H1 (cell line): ENCODE data around the gene PDCD10. TPM values are rescaled to one million over a fixed set of nuclear protein-coding genes. Genes with fewer than 3 reads are reported as not detected.
A peak's percentile ranks its signal among the peaks of the same experiment; 100 is the strongest.

Experiments
- CTCF ChIA-PET: fragments of 300-600 bp; sonication (Branson Sonifier 250); formaldehyde crosslinking; loops from one replicate; lab custom pipeline; 2021; ENCODE audit not compliant: partially characterized antibody; lab: Charles Lee
- POLR2A ChIA-PET: fragments of 300-600 bp; sonication (Branson Sonifier 250); formaldehyde crosslinking; loops from one replicate; lab custom pipeline; 2021; ENCODE audit warnings: inconsistent platforms; ENCODE audit not compliant: partially characterized antibody; lab: Charles Lee
- DNase-seq, 2 experiments: peaks; one replicate each; pipeline versions ENCODE4 v3.0.0 to v3.0.0-alpha.2; 2010 to 2022; ENCODE audit warnings: low spot score in 2 of 2, low read depth in 1 of 2, mixed read lengths in 1 of 2
- FAIRE-seq: peaks from 2 replicates; lab custom pipeline; 2011; peaks lifted over from hg19 to GRCh38; lab: Jason Lieb, UNC
- H2AFZ ChIP-seq: 2 replicates; pipeline ENCODE4 v1.8.1; 2012; ENCODE audit warnings: low read length, inconsistent platforms
- H2AK5ac ChIP-seq: 2 replicates; pipeline ENCODE4 v1.6.1; 2013; ENCODE audit warnings: low read depth, low read length
- H2BK120ac ChIP-seq: replicated peaks from 2 replicates; pipeline ENCODE3; 2013; ENCODE audit warnings: low read depth, low read length, inconsistent platforms
- H2BK12ac ChIP-seq: 2 replicates; pipeline ENCODE4 v1.6.1; 2013; ENCODE audit warnings: low read depth, low read length
- H2BK15ac ChIP-seq: 2 replicates; pipeline ENCODE4 v1.6.1; 2013; ENCODE audit warnings: low read length
- H2BK20ac ChIP-seq: 2 replicates; pipeline ENCODE4 v1.6.1; 2013; ENCODE audit warnings: low read length
- H2BK5ac ChIP-seq: 2 replicates; pipeline ENCODE4 v1.6.1; 2013; ENCODE audit warnings: low read depth, low read length
- H3K14ac ChIP-seq: 2 replicates; pipeline ENCODE4 v1.6.1; 2013; ENCODE audit warnings: inconsistent platforms; ENCODE audit not compliant: insufficient read length
- H3K18ac ChIP-seq: 2 replicates; pipeline ENCODE4 v1.6.1; 2013; ENCODE audit warnings: low read length; ENCODE audit errors: extremely low read depth
- H3K23ac ChIP-seq: 2 replicates; pipeline ENCODE4 v1.6.1; 2013; ENCODE audit warnings: inconsistent platforms; ENCODE audit not compliant: insufficient read length
- H3K23me2 ChIP-seq: 2 replicates; pipeline ENCODE4 v1.6.1; 2013; ENCODE audit warnings: low read depth, low read length
- H3K27ac ChIP-seq: 2 replicates; pipeline ENCODE4 v1.6.1; 2011; ENCODE audit warnings: low read depth, low read length, inconsistent platforms
- H3K27me3 ChIP-seq, 4 experiments: replicated peaks in 1 of 4; 1 replicate in 1 of 4; 2 replicates in 3 of 4; pipeline versions ENCODE4 v1.6.1 to v1.8.1; 2011 to 2013; ENCODE audit warnings: low read length in 3 of 4, mild to moderate bottlenecking in 3 of 4, inconsistent platforms in 2 of 4, mixed read lengths in 2 of 4, moderate library complexity in 1 of 4; ENCODE audit not compliant: control insufficient read depth in 3 of 4, insufficient read depth in 3 of 4; ENCODE audit errors: extremely low read depth in 1 of 4
- H3K36me3 ChIP-seq, 4 experiments: 2 replicates each; pipeline versions ENCODE4 v1.6.1 to v1.8.1; 2011 to 2013; ENCODE audit warnings: mild to moderate bottlenecking in 4 of 4, low read length in 3 of 4, moderate library complexity in 2 of 4, control low read depth in 1 of 4, inconsistent platforms in 1 of 4; ENCODE audit not compliant: insufficient read depth in 4 of 4, control insufficient read depth in 2 of 4
- H3K4ac ChIP-seq: replicated peaks from 2 replicates; pipeline ENCODE3; 2013; ENCODE audit warnings: low read length, low read depth, mixed read lengths, inconsistent platforms; ENCODE audit not compliant: insufficient read length
- H3K4me1 ChIP-seq, 4 experiments: replicated peaks in 1 of 4; 1 replicate in 1 of 4; 2 replicates in 3 of 4; pipeline versions ENCODE4 v1.6.1 to v1.8.1; 2011 to 2013; ENCODE audit warnings: low read length in 3 of 4, inconsistent platforms in 2 of 4, mixed read lengths in 1 of 4; ENCODE audit not compliant: insufficient read depth in 4 of 4, control insufficient read depth in 3 of 4
- H3K4me2 ChIP-seq, 2 experiments: 2 replicates each; pipeline versions ENCODE4 v1.6.1 to v1.8.1; 2011 to 2013; ENCODE audit warnings: low read depth in 2 of 2, low read length in 2 of 2, control low read depth in 1 of 2, inconsistent platforms in 1 of 2, mild to moderate bottlenecking in 1 of 2; ENCODE audit not compliant: insufficient read depth in 1 of 2
- H3K4me3 ChIP-seq, 4 experiments: fragments of 200-600, 300-600 bp in 1 of 4; sonication (generic), shearing (Covaris generic), sonication (Bioruptor Twin) in 1 of 4; 2 replicates each; pipeline versions ENCODE4 v1.5.1 to v1.8.1; 2011 to 2016; ENCODE audit warnings: low read length in 4 of 4, low read depth in 3 of 4, control low read depth in 2 of 4, inconsistent platforms in 2 of 4, mild to moderate bottlenecking in 2 of 4, mixed read lengths in 1 of 4, moderate library complexity in 1 of 4; ENCODE audit not compliant: insufficient read depth in 2 of 4; ENCODE audit errors: extremely low read depth in 1 of 4
- H3K56ac ChIP-seq: replicated peaks from 2 replicates; pipeline ENCODE3; 2013; ENCODE audit warnings: low read depth, mild to moderate bottlenecking, mixed read lengths, low read length, inconsistent platforms; ENCODE audit not compliant: insufficient read length
- H3K79me1 ChIP-seq: 2 replicates; pipeline ENCODE4 v1.6.1; 2013; ENCODE audit warnings: low read depth, low read length, control low read depth
- H3K79me2 ChIP-seq, 2 experiments: 2 replicates each; pipeline versions ENCODE4 v1.6.1 to v1.8.1; 2012 to 2013; ENCODE audit warnings: low read length in 2 of 2, mild to moderate bottlenecking in 2 of 2, inconsistent platforms in 1 of 2; ENCODE audit not compliant: insufficient read depth in 2 of 2, control insufficient read depth in 1 of 2
- H3K9ac ChIP-seq, 4 experiments: replicated peaks in 1 of 4; 1 replicate in 1 of 4; 2 replicates in 3 of 4; pipeline versions ENCODE4 v1.6.1 to v1.8.1; 2011 to 2013; ENCODE audit warnings: low read depth in 3 of 4, low read length in 3 of 4, control low read depth in 2 of 4, mild to moderate bottlenecking in 2 of 4, moderate library complexity in 2 of 4, inconsistent platforms in 1 of 4; ENCODE audit errors: extremely low read depth in 1 of 4
- H3K9me3 ChIP-seq, 2 experiments: 2 replicates each; pipeline versions ENCODE4 v1.6.1 to v1.8.1; 2012 to 2013; ENCODE audit warnings: mild to moderate bottlenecking in 2 of 2, moderate library complexity in 2 of 2, control low read depth in 1 of 2, inconsistent platforms in 1 of 2, low read depth in 1 of 2, low read length in 1 of 2, mixed read lengths in 1 of 2; ENCODE audit not compliant: insufficient read depth in 2 of 2
- H4K20me1 ChIP-seq, 2 experiments: replicated peaks in 1 of 2; 2 replicates each; pipeline versions ENCODE3 to v1.8.1; 2011 to 2013; ENCODE audit warnings: inconsistent platforms in 2 of 2, low read length in 2 of 2, mild to moderate bottlenecking in 1 of 2; ENCODE audit not compliant: insufficient read depth in 2 of 2, control insufficient read depth in 1 of 2
- H4K5ac ChIP-seq: 2 replicates; pipeline ENCODE4 v1.6.1; 2013; ENCODE audit warnings: low read length, low read depth, mixed read lengths, inconsistent platforms; ENCODE audit not compliant: insufficient read length
- H4K8ac ChIP-seq: 2 replicates; pipeline ENCODE4 v1.8.0; 2013; ENCODE audit warnings: mild to moderate bottlenecking, moderate library complexity, low read length, inconsistent platforms; ENCODE audit not compliant: insufficient read depth; ENCODE audit errors: extremely low read depth
- H4K91ac ChIP-seq: replicated peaks from 2 replicates; pipeline ENCODE3; 2013; ENCODE audit warnings: low read length, mixed read lengths, inconsistent platforms; ENCODE audit not compliant: insufficient read length
- CEBPB ChIP-seq: IDR thresholded peaks from 2 replicates; pipeline ENCODE4 v1.6.1; 2012; ENCODE audit warnings: low read depth, low read length
- CREB1 ChIP-seq: IDR thresholded peaks from 2 replicates; pipeline ENCODE4 v1.6.1; 2012; ENCODE audit warnings: inconsistent platforms
- EP300 ChIP-seq, 2 experiments: IDR thresholded peaks; 1 replicate in 1 of 2; 2 replicates in 1 of 2; pipeline ENCODE4 v1.6.1; 2011 to 2012; ENCODE audit warnings: low read depth in 2 of 2, low read length in 2 of 2, mild to moderate bottlenecking in 2 of 2, borderline replicate concordance in 1 of 2, inconsistent platforms in 1 of 2, moderate library complexity in 1 of 2
- GABPA ChIP-seq: IDR thresholded peaks from 2 replicates; pipeline ENCODE4 v1.6.1; 2011; ENCODE audit warnings: mild to moderate bottlenecking, low read length, moderate library complexity, borderline replicate concordance; ENCODE audit not compliant: insufficient read depth
- JUND ChIP-seq: IDR thresholded peaks from 2 replicates; pipeline ENCODE4 v1.6.1; 2011; ENCODE audit warnings: mild to moderate bottlenecking, improper control_type of control experiment, low read length
- KDM4A ChIP-seq: IDR thresholded peaks from one replicate; pipeline ENCODE4 v1.7.1; 2012; ENCODE audit warnings: low read depth, mild to moderate bottlenecking, moderate library complexity, low read length, inconsistent platforms; ENCODE audit not compliant: severe bottlenecking
- MAFK ChIP-seq: IDR thresholded peaks from 2 replicates; pipeline ENCODE4 v1.6.1; 2012; ENCODE audit warnings: low read depth, mild to moderate bottlenecking, improper control_type of control experiment, low read length
- POU5F1 ChIP-seq: IDR thresholded peaks from 2 replicates; pipeline ENCODE4 v1.6.1; 2011; ENCODE audit warnings: low read depth, mild to moderate bottlenecking, low read length, moderate library complexity
- RAD21 ChIP-seq, 2 experiments: IDR thresholded peaks in 1 of 2; conservative IDR thresholded peaks in 1 of 2; 2 replicates each; pipeline ENCODE4 v1.6.1; 2011; ENCODE audit warnings: low read depth in 2 of 2, low read length in 2 of 2, improper control_type of control experiment in 1 of 2, inconsistent platforms in 1 of 2, mild to moderate bottlenecking in 1 of 2, moderate library complexity in 1 of 2
- SRF ChIP-seq: IDR thresholded peaks from 2 replicates; pipeline ENCODE4 v1.6.1; 2011; ENCODE audit warnings: mild to moderate bottlenecking, low read depth, low read length, moderate library complexity
- TAF1 ChIP-seq: IDR thresholded peaks from 2 replicates; pipeline ENCODE4 v1.6.1; 2011; ENCODE audit warnings: mild to moderate bottlenecking, low read depth, low read length
- TCF12 ChIP-seq: IDR thresholded peaks from 2 replicates; pipeline ENCODE4 v1.6.1; 2011; ENCODE audit warnings: low read depth, mild to moderate bottlenecking, low read length
- WGBS, 2 experiments: shearing (Covaris generic) in 1 of 2; methylation state at CpG; one replicate each; pipeline versions ENCODE4 v1.1.6 to v1.1.7; 2013 to 2015; ENCODE audit warnings: low lambda C conversion rate in 2 of 2, mixed read lengths in 2 of 2, inconsistent platforms in 1 of 2, low coverage in 1 of 2, missing lambda C conversion rate in 1 of 2; ENCODE audit not compliant: insufficient replicate concordance in 2 of 2, insufficient coverage in 1 of 2, insufficient read length in 1 of 2; ENCODE audit errors: extremely low coverage in 1 of 2, missing lambda C conversion rate in 1 of 2; 5-methylcytosine and 5-hydroxymethylcytosine counted together
- polyA plus RNA-seq, 7 experiments: library from polyadenylated mRNA; depleted of rRNA in 3 of 7; stranded (reverse) in 5 of 7; unstranded in 2 of 7; fragments of >200 nt in 5 of 7; fragments of 200-250 nt in 2 of 7; gene quantifications; 1 replicate in 5 of 7; 2 replicates in 1 of 7; 4 replicates in 1 of 7; pipeline versions ENCODE4 v1.2.1 to v1.2.3, GENCODE V29; 2011 to 2013; ENCODE audit warnings: missing spikeins in 2 of 7, mixed read lengths in 2 of 7
- total RNA-seq: library from RNA; stranded (reverse); fragmentation: NEBNext Ultra II Directional; extraction: Animal tissue kit (Norgen Biotek cat#: 25700); gene quantifications from 2 replicates; pipeline ENCODE4 v1.2.1, GENCODE V29; 2021

The PDCD10 gene
- total and polyA plus RNA-seq, 2 of the 8 experiments (the other 6 are each of a cell fraction or from before 2014, with no cell fraction given): 52.0 to 76.6 TPM

DNA sequence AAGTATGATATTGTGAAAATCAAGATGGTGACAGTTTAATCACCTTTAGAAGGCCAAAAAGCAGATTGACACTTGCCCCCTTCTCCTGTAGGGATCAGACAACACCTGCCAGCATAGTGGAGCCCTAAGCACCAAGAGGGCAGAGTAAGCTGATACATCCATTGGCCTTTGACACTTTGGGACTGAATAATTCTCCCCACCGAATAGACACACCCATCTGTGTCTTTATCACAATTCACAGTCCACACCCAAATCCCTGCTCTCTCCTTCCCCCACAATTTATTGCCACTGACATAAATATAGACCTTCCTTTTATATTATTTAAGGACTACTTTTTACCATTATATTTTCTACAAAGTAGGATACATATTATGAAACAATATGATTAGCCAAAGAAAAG, 77.9 kb downstream of the PDCD10 start:
- no peaks in the 10 kb centered on the region for H3K79me2 ChIP-seq
- H3K9ac ChIP-seq: no peak overlapping the region
- no peak overlapping the region for H3K4me2 ChIP-seq
- H2BK15ac ChIP-seq: no peak overlapping the region
- H3K27me3 ChIP-seq: no peaks in the 10 kb centered on the region
- no peak for TF ChIP-seq CREB1
- no peak for TF ChIP-seq MAFK
- no peak for TF ChIP-seq EP300 (IDR thresholded peaks at IDR 0.05; ENCODE audit: borderline replicate concordance in 1 of 2, low read depth in 2 of 2, low read length in 2 of 2)
- no peak for TF ChIP-seq POU5F1
- no peak for TF ChIP-seq RAD21 (IDR thresholded peaks at IDR 0.05 in 1 of 2, conservative IDR thresholded peaks at IDR 0.05 in 1 of 2; ENCODE audit: low read depth in 2 of 2, low read length in 2 of 2)
- TF ChIP-seq CEBPB: no peak
- no peak for TF ChIP-seq TCF12
- TF ChIP-seq SRF: no peak
- TF ChIP-seq GABPA: no peak
- no peak for TF ChIP-seq TAF1
- TF ChIP-seq JUND: no peak
- no peak for TF ChIP-seq KDM4A
- TF ChIP-seq, all 59 proteins: peak for 0
- peak overlapping the region; percentile 29; the same call in 1 of the 2 replicates for H2BK12ac ChIP-seq
- WGBS, 2 experiments: 100% methylated on average over 1 of the region's 1 CpG; no CpG with 5 or more reads in 1 of the 2 experiments
- H2BK5ac ChIP-seq: no peak overlapping the region
- CTCF ChIA-PET: interaction anchor here (1.1 to 1.9 kb wide), 2 partner anchors 10 to 28 kb away, joined by 3 to 8 read pairs; no protein-coding TSS in a partner anchor
- H3K14ac ChIP-seq: no peak overlapping the region
- H3K56ac ChIP-seq: no peak overlapping the region
- DNase-seq: no peak
- H2BK120ac ChIP-seq: no peak overlapping the region
- no peak overlapping the region for H4K5ac ChIP-seq
- no peaks in the 10 kb centered on the region for H3K23me2 ChIP-seq
- H2AFZ ChIP-seq: no peak overlapping the region
- no peaks in the 10 kb centered on the region for H4K20me1 ChIP-seq
- no peak overlapping the region for H3K27ac ChIP-seq
- no peak for FAIRE-seq
- H3K4me3 ChIP-seq: no peak overlapping the region
- no peak overlapping the region for H3K4ac ChIP-seq
- no peak overlapping the region for H4K91ac ChIP-seq
- peaks cover 0 to 4% of the 10 kb centered on the region in 2 experiments; a peak in 1 of 4 replicates for H3K9me3 ChIP-seq
- peaks cover 3 to 14% (median 10%) of the 10 kb centered on the region in 4 experiments; a peak in 5 of 7 replicates for H3K4me1 ChIP-seq
- POLR2A ChIA-PET: interaction anchor here (1.9 kb wide), 1 partner anchor 10 kb away, joined by 8 read pairs; no protein-coding TSS in a partner anchor
- H2BK20ac ChIP-seq: no peak overlapping the region
- H4K8ac ChIP-seq: no peak overlapping the region
- H3K36me3 ChIP-seq: no peaks in the 10 kb centered on the region
- no peak overlapping the region for H3K18ac ChIP-seq
- H3K23ac ChIP-seq: no peak overlapping the region
- no peaks in the 10 kb centered on the region for H3K79me1 ChIP-seq
- no peak overlapping the region for H2AK5ac ChIP-seq
